Measurements from ENCODE around the gene OR10G7.

OR10G7 gene

GRCh38 chr11:124041254-124041653 is at the start of gene OR10G7:
TSS of gene OR10G7 (minus strand) at chr11:124041325. CDS start at chr11:124039001, 2,324 bp downstream.
- no peak for DNase-seq

GRCh38 chr11:124085997-124086846 is 45.1 kb upstream of the OR10G7 start:
- peak; percentile 68 for DNase-seq

GRCh38 chr11:124085583-124085982 is 44.5 kb upstream of the OR10G7 start:
- DNase-seq = no peak

GRCh38 chr11:124082371-124082770 is 41.2 kb upstream of the OR10G7 start:
- no peak for DNase-seq

GRCh38 chr11:124081483-124081882 is 40.4 kb upstream of the OR10G7 start:
- DNase-seq = no peak

- DNase-seq = no peak
Observed at GRCh38 chr11:124080327-124081001, 39.3 kb upstream of the OR10G7 start.

GRCh38 chr11:124079631-124080326 is 38.7 kb upstream of the OR10G7 start:
- no peak for DNase-seq

GRCh38 chr11:124078591-124078990 is 37.5 kb upstream of the OR10G7 start:
- no peak for DNase-seq

- no peak for DNase-seq
Observed at GRCh38 chr11:124077266-124077665, 36.1 kb upstream of the OR10G7 start.

GRCh38 chr11:124075841-124076651 is 34.9 kb upstream of the OR10G7 start:
- no peak for DNase-seq

- no peak for DNase-seq
Observed at GRCh38 chr11:124075492-124075840, 34.3 kb upstream of the OR10G7 start.

GRCh38 chr11:124074554-124074953 is 33.4 kb upstream of the OR10G7 start:
- DNase-seq = no peak

- DNase-seq = no peak
Observed at GRCh38 chr11:124072147-124072546, 31.0 kb upstream of the OR10G7 start.

- no peak for DNase-seq
Observed at GRCh38 chr11:124071623-124071948, 30.5 kb upstream of the OR10G7 start.

GRCh38 chr11:124070915-124071622 is 29.9 kb upstream of the OR10G7 start:
- DNase-seq = peak; percentile 53

- peak; percentile 58 for DNase-seq
Observed at GRCh38 chr11:124069429-124070401, 28.6 kb upstream of the OR10G7 start.

- DNase-seq = no peak
Observed at GRCh38 chr11:124068601-124069110, 27.5 kb upstream of the OR10G7 start.

- DNase-seq = no peak
Observed at GRCh38 chr11:124052966-124053365, 11.8 kb upstream of the OR10G7 start.

- no peak for DNase-seq
Observed at GRCh38 chr11:124050748-124051147, 9.6 kb upstream of the OR10G7 start.

GRCh38 chr11:124043420-124043819 is 2.3 kb upstream of the OR10G7 start:
- no peak for DNase-seq

GRCh38 chr11:124039557-124039956 is 1.6 kb downstream of the OR10G7 start:
- DNase-seq = no peak
